ENCODE data around the gene TRIM24. TPM values are rescaled to one million over a fixed set of nuclear protein-coding genes. Genes with fewer than 3 reads are reported as not detected.

TRIM24 gene
- total RNA-seq, 1 donor from 2014 or later = 14.3 TPM

- Mint-ChIP-seq H3K4me1 (peaks cover 10% of the 10 kb centered on the region), H3K36me3 (ENCODE audit: low read depth) (peaks cover 65% of the 10 kb centered on the region), H3K27me3 (no peaks in the 10 kb centered on the region), H3K9me3 (peaks cover 11% of the 10 kb centered on the region), H3K4me3 (no peak overlapping the region), H3K27ac (no peak overlapping the region)
- ChIA-PET POLR2A (no interaction called here), CTCF (no interaction called here)
- intact Hi-C loops (cut with micrococcal nuclease) = no loop called here
- DNase-seq = no peak
- no peak for TF ChIP-seq CTCF (IDR thresholded peaks at IDR 0.05)
- no peak for ATAC-seq (ENCODE audit: low read depth)
Measured at GRCh38 chr7:138519061-138519798, 59.2 kb downstream of the TRIM24 start.

DNA sequence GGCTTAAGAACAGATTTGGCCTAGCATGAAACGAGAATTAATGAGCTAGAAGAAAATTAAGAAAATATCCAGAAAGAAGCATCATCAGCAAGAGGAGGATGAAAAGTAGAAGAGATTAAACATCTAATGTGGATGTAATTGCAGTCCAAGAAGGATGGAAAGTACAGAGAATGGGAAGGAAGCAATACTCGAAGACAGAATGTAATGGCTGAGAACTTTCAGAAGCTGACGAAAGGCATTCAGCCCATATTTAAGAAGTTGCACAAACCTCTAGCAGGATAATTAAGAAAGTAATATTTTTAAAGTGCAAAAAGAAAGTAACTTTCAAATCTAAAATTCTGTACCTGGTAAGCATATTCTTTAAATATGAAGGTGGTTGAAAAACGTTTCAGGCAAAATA, 60.7 kb downstream of the TRIM24 start:
- no peak overlapping the region for H3K27ac Mint-ChIP-seq
- POLR2A ChIA-PET = no interaction called here
- no peaks in the 10 kb centered on the region for H3K4me1 Mint-ChIP-seq
- no peak overlapping the region for H3K4me3 Mint-ChIP-seq
- intact Hi-C loops (cut with micrococcal nuclease) = no loop called here
- TF ChIP-seq CTCF (IDR thresholded peaks at IDR 0.05) = no peak
- H3K36me3 Mint-ChIP-seq (ENCODE audit: low read depth) = peaks cover 69% of the 10 kb centered on the region
- DNase-seq (no peak), ATAC-seq (ENCODE audit: low read depth) (no peak)
- no peaks in the 10 kb centered on the region for H3K27me3 Mint-ChIP-seq
- peaks cover 16% of the 10 kb centered on the region for H3K9me3 Mint-ChIP-seq
- CTCF ChIA-PET = no interaction called here

- no peaks in the 10 kb centered on the region for H3K27me3 Mint-ChIP-seq
- H3K4me3 Mint-ChIP-seq = no peak overlapping the region
- CTCF ChIA-PET = no interaction called here
- DNase-seq (no peak), ATAC-seq (ENCODE audit: low read depth) (no peak)
- peaks cover 70% of the 10 kb centered on the region for H3K36me3 Mint-ChIP-seq (ENCODE audit: low read depth)
- peaks cover 19% of the 10 kb centered on the region for H3K9me3 Mint-ChIP-seq
- POLR2A ChIA-PET = no interaction called here
- H3K4me1 Mint-ChIP-seq = no peaks in the 10 kb centered on the region
- no peak for TF ChIP-seq CTCF (IDR thresholded peaks at IDR 0.05)
- intact Hi-C loops (cut with micrococcal nuclease) = no loop called here
- no peak overlapping the region for H3K27ac Mint-ChIP-seq
Measured at GRCh38 chr7:138521837-138522461, 61.9 kb downstream of the TRIM24 start.

- ChIA-PET POLR2A (no interaction called here), CTCF (no interaction called here)
- intact Hi-C loops (cut with micrococcal nuclease) = no loop called here
- no peak for ATAC-seq (ENCODE audit: low read depth)
- Mint-ChIP-seq H3K4me3 (no peak overlapping the region), H3K27me3 (no peaks in the 10 kb centered on the region), H3K9me3 (peaks cover 29% of the 10 kb centered on the region), H3K27ac (no peak overlapping the region), H3K4me1 (no peaks in the 10 kb centered on the region), H3K36me3 (ENCODE audit: low read depth) (peaks cover 70% of the 10 kb centered on the region)
- TF ChIP-seq CTCF (IDR thresholded peaks at IDR 0.05) = no peak
- DNase-seq = no peak
Measured at GRCh38 chr7:138524259-138524658, 64.2 kb downstream of the TRIM24 start.

- DNase-seq = no peak
Measured at GRCh38 chr7:138525757-138526156, 65.7 kb downstream of the TRIM24 start.

More at GRCh38 chr7:138525757-138526156, 65.7 kb downstream of the TRIM24 start:
- POLR2A ChIA-PET = no interaction called here
- peaks cover 30% of the 10 kb centered on the region for H3K9me3 Mint-ChIP-seq
- CTCF ChIA-PET = no interaction called here
- peaks cover 66% of the 10 kb centered on the region for H3K36me3 Mint-ChIP-seq (ENCODE audit: low read depth)
- no peak overlapping the region for H3K27ac Mint-ChIP-seq
- H3K4me1 Mint-ChIP-seq = no peaks in the 10 kb centered on the region
- no peak for ATAC-seq (ENCODE audit: low read depth)
- H3K4me3 Mint-ChIP-seq = no peak overlapping the region
- TF ChIP-seq CTCF (IDR thresholded peaks at IDR 0.05) = no peak
- H3K27me3 Mint-ChIP-seq = no peaks in the 10 kb centered on the region
- intact Hi-C loops (cut with micrococcal nuclease) = no loop called here
